H9 (cell line): Measurements from ENCODE around the gene CHIT1. TPM values are rescaled to one million over a fixed set of nuclear protein-coding genes. Genes with fewer than 3 reads are reported as not detected.

Experiments used
- DNase-seq: peaks from one replicate; pipeline ENCODE4 v3.0.0-alpha.2; 2017
- H2AFZ ChIP-seq: one replicate; pipeline ENCODE4 v1.6.1; 2013; ENCODE audit warnings: mild to moderate bottlenecking, low read length, control low read depth, moderate library complexity
- H2AK5ac ChIP-seq: 2 replicates; pipeline ENCODE4 v1.6.1; 2013; ENCODE audit warnings: low read length, control low read depth, mixed read lengths; ENCODE audit not compliant: insufficient read length
- H2BK120ac ChIP-seq: one replicate; pipeline ENCODE4 v1.6.1; 2013; ENCODE audit warnings: low read depth, mild to moderate bottlenecking, low read length, control low read depth, inconsistent platforms; ENCODE audit not compliant: poor library complexity, severe bottlenecking
- H2BK12ac ChIP-seq: 2 replicates; pipeline ENCODE4 v1.6.1; 2013; ENCODE audit warnings: low read length, control low read depth, mixed read lengths, low read depth; ENCODE audit not compliant: insufficient read length
- H2BK15ac ChIP-seq: 2 replicates; pipeline ENCODE4 v1.6.1; 2013; ENCODE audit warnings: low read depth, low read length, control low read depth
- H2BK20ac ChIP-seq: one replicate; pipeline ENCODE4 v1.6.1; 2013; ENCODE audit warnings: low read depth, mild to moderate bottlenecking, low read length, control low read depth, inconsistent platforms; ENCODE audit not compliant: poor library complexity, severe bottlenecking
- H2BK5ac ChIP-seq: 2 replicates; pipeline ENCODE4 v1.6.1; 2013; ENCODE audit warnings: low read length, control low read depth, mixed read lengths; ENCODE audit not compliant: insufficient read length
- H3K14ac ChIP-seq: 2 replicates; pipeline ENCODE4 v1.6.1; 2013; ENCODE audit warnings: low read length, control low read depth; ENCODE audit not compliant: insufficient read depth
- H3K18ac ChIP-seq: 2 replicates; pipeline ENCODE4 v1.6.1; 2013; ENCODE audit warnings: low read depth, mild to moderate bottlenecking, mixed read lengths, low read length, control low read depth; ENCODE audit not compliant: insufficient read length
- H3K23ac ChIP-seq: 2 replicates; pipeline ENCODE4 v1.6.1; 2013; ENCODE audit warnings: low read length, control low read depth, mixed read lengths, low read depth; ENCODE audit not compliant: insufficient read length
- H3K23me2 ChIP-seq: 2 replicates; pipeline ENCODE4 v1.6.1; 2013; ENCODE audit warnings: low read depth, mild to moderate bottlenecking, mixed read lengths, low read length, control low read depth; ENCODE audit not compliant: insufficient read length, poor library complexity, severe bottlenecking
- H3K27ac ChIP-seq: 2 replicates; pipeline ENCODE4 v1.5.1; 2013; ENCODE audit warnings: low read length, control low read depth, mixed read lengths, low read depth; ENCODE audit not compliant: insufficient read length
- H3K27me3 ChIP-seq: 2 replicates; pipeline ENCODE4 v1.6.1; 2013; ENCODE audit warnings: low read length, control low read depth, inconsistent platforms; ENCODE audit not compliant: insufficient read depth
- H3K4ac ChIP-seq: 2 replicates; pipeline ENCODE4 v1.6.1; 2013; ENCODE audit warnings: low read depth, mild to moderate bottlenecking, control low read depth, inconsistent platforms, low read length, moderate library complexity
- H3K4me1 ChIP-seq: 2 replicates; pipeline ENCODE4 v1.6.1; 2013; ENCODE audit warnings: low read length, control low read depth, inconsistent platforms; ENCODE audit not compliant: insufficient read depth
- H3K4me2 ChIP-seq: 2 replicates; pipeline ENCODE4 v1.6.1; 2013; ENCODE audit warnings: low read length, control low read depth, mixed read lengths; ENCODE audit not compliant: insufficient read length, insufficient read depth
- H3K56ac ChIP-seq: 2 replicates; pipeline ENCODE4 v1.6.1; 2013; ENCODE audit warnings: low read depth, mild to moderate bottlenecking, mixed read lengths, low read length, control low read depth; ENCODE audit not compliant: insufficient read length
- H3K79me1 ChIP-seq: 2 replicates; pipeline ENCODE4 v1.6.1; 2013; ENCODE audit warnings: low read depth, mild to moderate bottlenecking, moderate library complexity, low read length, control low read depth, inconsistent platforms; ENCODE audit not compliant: insufficient read depth, poor library complexity, severe bottlenecking
- H3K79me2 ChIP-seq: 2 replicates; pipeline ENCODE4 v1.6.1; 2013; ENCODE audit warnings: low read length, control low read depth, inconsistent platforms; ENCODE audit not compliant: insufficient read depth
- H3K9ac ChIP-seq: 2 replicates; pipeline ENCODE4 v1.6.1; 2013; ENCODE audit warnings: low read length, control low read depth, mixed read lengths; ENCODE audit not compliant: insufficient read length; ENCODE audit errors: extremely low read depth
- H3K9me3 ChIP-seq: one replicate; pipeline ENCODE4 v1.6.1; 2013; ENCODE audit warnings: low read depth, low read length, inconsistent platforms; ENCODE audit not compliant: control insufficient read depth
- H3T11ph ChIP-seq: one replicate; pipeline ENCODE4 v1.6.1; 2013; ENCODE audit warnings: mild to moderate bottlenecking, low read length, control low read depth, inconsistent platforms
- H4K20me1 ChIP-seq: one replicate; pipeline ENCODE4 v1.6.1; 2013; ENCODE audit not compliant: control insufficient read depth, insufficient read length, insufficient read depth
- H4K5ac ChIP-seq: 2 replicates; pipeline ENCODE4 v1.6.1; 2013; ENCODE audit warnings: low read depth, mild to moderate bottlenecking, mixed read lengths, low read length, control low read depth; ENCODE audit not compliant: insufficient read length
- H4K8ac ChIP-seq: replicated peaks from 2 replicates; pipeline ENCODE4 v1.6.1; 2013; ENCODE audit warnings: low read length, control low read depth, mixed read lengths, low read depth; ENCODE audit not compliant: insufficient read length
- H4K91ac ChIP-seq: 2 replicates; pipeline ENCODE4 v1.6.1; 2013; ENCODE audit warnings: low read depth, mild to moderate bottlenecking, moderate library complexity, mixed read lengths, low read length, control low read depth; ENCODE audit not compliant: insufficient read length
- H3K27ac Mint-ChIP-seq, 3 experiments: 2 replicates in 2 of 3; 3 replicates in 1 of 3; pipeline ENCODE4 v1.8.0; 2020 to 2021; ENCODE audit warnings: mixed read lengths in 3 of 3, mild to moderate bottlenecking in 1 of 3, moderate library complexity in 1 of 3
- H3K27me3 Mint-ChIP-seq: 2 replicates; pipeline ENCODE4 v1.8.0; 2021; ENCODE audit warnings: low read depth, mild to moderate bottlenecking, moderate library complexity, mixed read lengths
- H3K36me3 Mint-ChIP-seq, 3 experiments: 2 replicates in 2 of 3; 3 replicates in 1 of 3; pipeline ENCODE4 v1.8.0; 2020 to 2021; ENCODE audit warnings: low read depth in 3 of 3, mixed read lengths in 3 of 3; ENCODE audit not compliant: insufficient read depth in 1 of 3
- H3K4me1 Mint-ChIP-seq, 2 experiments: 2 replicates each; pipeline ENCODE4 v1.8.0; 2020; ENCODE audit warnings: mixed read lengths in 2 of 2
- H3K4me3 Mint-ChIP-seq, 2 experiments: 2 replicates in 1 of 2; 3 replicates in 1 of 2; pipeline ENCODE4 v1.8.0; 2020 to 2021; ENCODE audit warnings: mild to moderate bottlenecking in 2 of 2, mixed read lengths in 2 of 2, moderate library complexity in 1 of 2
- H3K9me3 Mint-ChIP-seq, 2 experiments: 2 replicates in 1 of 2; 3 replicates in 1 of 2; pipeline ENCODE4 v1.8.0; 2020; ENCODE audit warnings: mild to moderate bottlenecking in 2 of 2, mixed read lengths in 2 of 2, moderate library complexity in 1 of 2
- CTCF ChIP-seq: fragments of 200-600 bp; sonication (generic); conservative IDR thresholded peaks from 3 replicates; pipeline ENCODE4 v1.8.0; 2021; ENCODE audit warnings: antibody characterized with exemption, mild to moderate bottlenecking
- WGBS: extraction: QIAGEN DNeasy Blood & Tissue Kit; methylation state at CpG from one replicate; pipeline ENCODE4 v1.1.7; 2013; ENCODE audit warnings: missing lambda C conversion rate, low lambda C conversion rate, mixed read lengths; ENCODE audit not compliant: insufficient read length; ENCODE audit errors: extremely low coverage; 5-methylcytosine and 5-hydroxymethylcytosine counted together
- total RNA-seq: library from RNA; stranded (reverse); gene quantifications from 2 replicates; pipeline ENCODE4 v1.2.1, GENCODE V29; 2021

CHIT1 gene
- total RNA-seq, 1 experiment from 2014 or later: not detected

GRCh38 chr1:203190949-203191348 lies 38.5 kb downstream of the CHIT1 start:
- Histone ChIP-seq H3K9me3 (no peaks in the 10 kb centered on the region), H2BK5ac (no peak overlapping the region), H3K56ac (no peak overlapping the region), H3K79me1 (no peaks in the 10 kb centered on the region), H3K27ac (no peak overlapping the region), H3K4me1 (peaks cover 6% of the 10 kb centered on the region; the same call in 1 of the 2 replicates), H2BK120ac (no peak overlapping the region), H2BK20ac (no peak overlapping the region), H3K14ac (no peak overlapping the region), H4K5ac (no peak overlapping the region), H3K23ac (no peak overlapping the region), H3K4me2 (no peak overlapping the region), H3T11ph (no peak overlapping the region), H4K91ac (no peak overlapping the region), H4K20me1 (no peaks in the 10 kb centered on the region), H3K4ac (no peak overlapping the region), H3K27me3 (no peaks in the 10 kb centered on the region), H2BK12ac (no peak overlapping the region), H3K23me2 (peaks cover 3% of the 10 kb centered on the region), H2AK5ac (no peak overlapping the region), H3K9ac (no peak overlapping the region), H3K18ac (no peak overlapping the region), H4K8ac (no peak overlapping the region), H2AFZ (no peak overlapping the region), H2BK15ac (no peak overlapping the region), H3K79me2 (no peaks in the 10 kb centered on the region)
- no peak for DNase-seq
- no CpG with 5 or more reads among the region's 2 CpGs for WGBS
- Mint-ChIP-seq H3K9me3 (no peaks in the 10 kb centered on the region; a peak in 2 of 5 replicates), H3K27me3 (no peaks in the 10 kb centered on the region; the same call in 1 of the 2 replicates), H3K4me1 (peaks cover 19 to 24% of the 10 kb centered on the region in 2 experiments), H3K4me3 (no peak overlapping the region), H3K27ac (no peak overlapping the region), H3K36me3 (no peaks in the 10 kb centered on the region)
- TF ChIP-seq CTCF: no peak
